OCI-LY3 (cell line): Measurements from ENCODE around the gene CCDC157.

Source experiments
- H2AFZ ChIP-seq: fragments of 200-600, 300-600 bp; shearing (Covaris generic); 2 replicates; pipeline ENCODE4 v1.6.0; 2014; ENCODE audit warnings: antibody characterized with exemption, low read depth, low read length
- H3K27ac ChIP-seq: fragments of 200-600, 300-600 bp; sonication (generic); 2 replicates; pipeline ENCODE4 v1.5.1; 2014; ENCODE audit warnings: mild to moderate bottlenecking, low read length, moderate library complexity, mixed read lengths
- H3K27me3 ChIP-seq: fragments of 200-600, 300-600 bp; sonication (generic); 2 replicates; pipeline ENCODE4 v1.6.1; 2014; ENCODE audit warnings: low read depth, low read length, mixed read lengths
- H3K36me3 ChIP-seq: fragments of 200-600, 300-600 bp; sonication (generic); replicated peaks from 2 replicates; pipeline ENCODE3; 2014; ENCODE audit warnings: low read depth, low read length, mixed read lengths
- H3K4me1 ChIP-seq: fragments of 300-600, 200-600 bp; sonication (generic); 2 replicates; pipeline ENCODE4 v1.6.1; 2014; ENCODE audit warnings: low read length, mixed read lengths
- H3K4me2 ChIP-seq: fragments of 200-600, 300-600 bp; sonication (generic); 2 replicates; pipeline ENCODE4 v1.6.1; 2014; ENCODE audit warnings: low read length, mixed read lengths
- H3K4me3 ChIP-seq: fragments of 300-600, 200-600 bp; sonication (generic); 2 replicates; pipeline ENCODE4 v1.5.1; 2014; ENCODE audit warnings: antibody characterized with exemption, mild to moderate bottlenecking, low read length, moderate library complexity
- H3K79me2 ChIP-seq: fragments of 300-600, 200-600 bp; shearing (Covaris generic); 2 replicates; pipeline ENCODE4 v1.6.1; 2014; ENCODE audit warnings: mild to moderate bottlenecking, low read length, mixed read lengths
- H3K9ac ChIP-seq: fragments of 300-600, 200-600 bp; shearing (Covaris generic); 2 replicates; pipeline ENCODE4 v1.6.0; 2014; ENCODE audit warnings: mild to moderate bottlenecking, low read length, moderate library complexity
- H3K9me3 ChIP-seq: fragments of 200-600, 300-600 bp; shearing (Covaris generic); 2 replicates; pipeline ENCODE4 v1.6.1; 2014; ENCODE audit warnings: low read length, mixed read lengths; ENCODE audit not compliant: insufficient read depth
- H4K20me1 ChIP-seq: fragments of 200-600, 300-600 bp; sonication (generic); 2 replicates; pipeline ENCODE4 v1.6.1; 2016; ENCODE audit warnings: low read length, mixed read lengths; ENCODE audit not compliant: insufficient read depth
- EZH2phosphoT487 ChIP-seq: fragments of 200-600 bp; shearing (Covaris generic); IDR thresholded peaks from 2 replicates; pipeline ENCODE4 v1.6.1; 2018; ENCODE audit warnings: antibody characterized with exemption, mixed run types, low read depth
- TF ChIP-seq, protein P1 (sequence below): fragments of 200-600, 300-600 bp; sonication (generic); IDR thresholded peaks from 2 replicates; pipeline ENCODE4 v1.5.1; 2014; ENCODE audit warnings: antibody characterized with exemption, low read length, low read depth

The CCDC157 gene

DNA sequence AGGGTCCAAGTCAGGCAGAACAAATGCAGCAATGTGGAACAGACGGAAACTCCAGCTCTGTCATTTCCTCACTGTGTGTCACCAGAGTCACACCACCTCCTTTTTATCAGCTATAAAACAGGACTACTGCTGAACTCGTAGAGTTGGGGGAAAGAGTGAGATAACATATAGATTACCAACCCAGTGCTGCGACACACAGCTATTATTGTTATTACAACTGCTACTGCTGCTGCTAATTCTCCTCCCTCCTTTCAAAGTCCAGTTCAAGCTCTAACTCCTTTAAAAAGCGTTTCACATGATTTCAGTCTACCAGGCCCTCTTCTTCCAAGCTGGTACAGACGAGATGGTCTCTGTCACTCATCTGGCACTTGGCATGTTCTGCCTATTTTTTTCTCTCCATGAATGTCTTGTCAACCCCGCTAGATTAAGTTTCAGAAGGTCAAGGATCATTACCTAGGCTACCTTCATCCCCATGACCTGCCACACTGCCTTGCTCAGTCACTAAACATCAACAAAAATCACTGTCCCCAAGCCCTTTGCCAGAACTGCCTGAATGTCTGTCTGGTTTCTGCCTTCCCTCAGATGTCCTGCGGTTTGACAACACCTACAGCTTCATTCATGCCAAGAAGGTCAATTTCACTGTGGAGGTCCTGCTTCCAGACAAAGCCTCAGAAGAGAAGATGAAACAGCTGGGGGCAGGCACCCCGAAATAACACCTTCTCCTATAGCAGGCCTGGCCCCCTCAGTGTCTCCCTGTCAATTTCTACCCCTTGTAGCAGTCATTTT, 65.1 kb downstream of the CCDC157 start:
- Histone ChIP-seq H3K27me3 (no peaks in the 10 kb centered on the region), H2AFZ (no peak overlapping the region), H3K9ac (peak overlapping the region; percentile 94; the same call in 1 of the 2 replicates), H3K4me3 (peak overlapping the region; percentile 87), H3K36me3 (peaks cover 45% of the 10 kb centered on the region), H3K9me3 (no peaks in the 10 kb centered on the region), H4K20me1 (0 out of 2 replicates have a peak, but pooled peaks cover 3% of the 10 kb centered on the region), H3K4me1 (peaks cover 24% of the 10 kb centered on the region), H3K79me2 (peaks cover 40% of the 10 kb centered on the region), H3K4me2 (peak overlapping the region; percentile 97), H3K27ac (no peak overlapping the region)
- TF ChIP-seq, protein P1, sequence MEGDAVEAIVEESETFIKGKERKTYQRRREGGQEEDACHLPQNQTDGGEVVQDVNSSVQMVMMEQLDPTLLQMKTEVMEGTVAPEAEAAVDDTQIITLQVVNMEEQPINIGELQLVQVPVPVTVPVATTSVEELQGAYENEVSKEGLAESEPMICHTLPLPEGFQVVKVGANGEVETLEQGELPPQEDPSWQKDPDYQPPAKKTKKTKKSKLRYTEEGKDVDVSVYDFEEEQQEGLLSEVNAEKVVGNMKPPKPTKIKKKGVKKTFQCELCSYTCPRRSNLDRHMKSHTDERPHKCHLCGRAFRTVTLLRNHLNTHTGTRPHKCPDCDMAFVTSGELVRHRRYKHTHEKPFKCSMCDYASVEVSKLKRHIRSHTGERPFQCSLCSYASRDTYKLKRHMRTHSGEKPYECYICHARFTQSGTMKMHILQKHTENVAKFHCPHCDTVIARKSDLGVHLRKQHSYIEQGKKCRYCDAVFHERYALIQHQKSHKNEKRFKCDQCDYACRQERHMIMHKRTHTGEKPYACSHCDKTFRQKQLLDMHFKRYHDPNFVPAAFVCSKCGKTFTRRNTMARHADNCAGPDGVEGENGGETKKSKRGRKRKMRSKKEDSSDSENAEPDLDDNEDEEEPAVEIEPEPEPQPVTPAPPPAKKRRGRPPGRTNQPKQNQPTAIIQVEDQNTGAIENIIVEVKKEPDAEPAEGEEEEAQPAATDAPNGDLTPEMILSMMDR = no peak
- TF ChIP-seq EZH2phosphoT487 = no peak

DNA sequence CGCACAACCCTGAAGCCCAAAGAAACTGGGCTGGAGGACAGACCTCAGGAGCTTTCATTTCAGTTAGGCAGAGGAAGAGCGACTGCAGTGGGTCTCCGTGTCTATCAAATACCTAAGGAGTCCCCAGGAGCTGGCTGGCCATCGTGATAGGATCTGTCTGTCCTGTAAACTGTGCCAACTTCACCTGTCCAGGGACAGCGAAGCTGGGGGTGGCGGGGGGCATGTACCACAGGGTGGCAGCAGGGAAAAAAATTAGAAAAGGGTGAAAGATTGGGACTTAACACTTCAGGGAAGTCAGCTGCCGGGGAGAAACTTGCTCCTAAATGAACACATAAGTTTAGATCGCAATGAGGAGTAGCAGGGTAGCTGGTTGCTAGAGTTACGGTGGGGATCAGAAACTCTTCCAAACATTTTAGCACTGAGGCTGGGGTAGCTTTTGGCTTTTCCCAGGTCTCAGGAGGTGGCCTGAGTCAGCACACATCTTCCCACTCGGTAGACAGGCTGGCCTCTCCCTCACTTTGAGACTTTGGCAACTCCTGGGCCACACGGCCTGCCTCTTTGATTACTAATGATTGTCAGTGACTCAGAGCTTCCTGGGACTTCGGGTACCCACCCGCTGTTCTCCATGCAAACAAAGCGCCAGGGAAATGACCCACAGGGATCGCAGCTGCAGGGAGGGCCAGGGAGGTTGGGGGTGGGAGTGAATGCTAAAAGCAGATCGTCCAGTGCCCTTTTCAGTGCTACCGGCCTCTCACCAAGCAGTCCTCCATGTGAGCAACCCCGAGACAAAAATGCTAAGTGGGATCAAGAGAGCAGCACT, 65.9 kb downstream of the CCDC157 start:
- Histone ChIP-seq H3K27ac (peak overlapping the region; percentile 64), H2AFZ (peak overlapping the region; percentile 28; the same call in 1 of the 2 replicates)

DNA sequence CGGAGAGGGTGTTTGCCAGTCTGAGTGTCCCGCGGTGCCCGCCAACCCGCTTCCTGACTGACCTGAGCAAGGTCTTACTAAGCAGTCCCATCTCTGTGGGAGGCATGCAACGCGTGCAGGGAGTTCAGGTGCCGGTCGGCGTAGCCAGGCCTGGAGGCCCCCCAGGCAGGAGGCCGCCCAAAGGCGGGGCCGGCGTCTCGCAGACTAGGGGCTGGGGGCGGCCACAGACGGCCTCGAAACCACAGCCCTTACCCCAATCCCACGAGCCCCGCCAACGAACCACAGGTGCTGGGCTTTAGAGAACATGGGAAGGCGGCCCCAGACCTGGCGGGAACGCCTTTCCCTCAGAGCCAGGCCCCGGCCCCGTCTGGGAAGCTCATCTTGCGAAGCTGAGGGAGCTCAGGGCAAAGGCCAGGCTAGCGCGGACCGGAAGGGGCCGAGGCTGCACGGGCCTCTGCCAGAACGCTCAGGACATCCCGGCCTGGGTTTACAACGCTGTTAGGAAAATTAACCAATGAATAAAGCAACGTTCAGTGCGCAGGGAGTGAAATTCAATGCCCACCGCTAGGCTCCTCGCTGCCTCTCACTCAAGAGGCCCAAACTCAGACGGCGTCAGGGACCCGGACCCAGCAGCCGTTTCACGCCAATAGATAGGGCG, 66.6 kb downstream of the CCDC157 start:
- TF ChIP-seq EZH2phosphoT487 = no peak
- TF ChIP-seq, protein P1 = no peak
- Histone ChIP-seq H3K9ac (peak overlapping the region; percentile 94), H3K9me3 (no peaks in the 10 kb centered on the region), H2AFZ (peak overlapping the region; percentile 28; the same call in 1 of the 2 replicates), H3K4me1 (peaks cover 25% of the 10 kb centered on the region), H3K79me2 (peaks cover 44% of the 10 kb centered on the region), H3K4me2 (peak overlapping the region; percentile 97), H3K27me3 (no peaks in the 10 kb centered on the region), H3K4me3 (peak overlapping the region; percentile 87), H4K20me1 (0 out of 2 replicates have a peak, but pooled peaks cover 7% of the 10 kb centered on the region), H3K36me3 (peaks cover 48% of the 10 kb centered on the region), H3K27ac (peak overlapping the region; percentile 64)

More for the DNA sequence above, 65.9 kb downstream of the CCDC157 start:
- Histone ChIP-seq H3K9me3 (no peaks in the 10 kb centered on the region), H3K27me3 (no peaks in the 10 kb centered on the region), H3K4me1 (peaks cover 25% of the 10 kb centered on the region), H4K20me1 (0 out of 2 replicates have a peak, but pooled peaks cover 7% of the 10 kb centered on the region), H3K4me2 (peak overlapping the region; percentile 97), H3K36me3 (peaks cover 50% of the 10 kb centered on the region), H3K79me2 (peaks cover 44% of the 10 kb centered on the region), H3K9ac (peak overlapping the region; percentile 94), H3K4me3 (peak overlapping the region; percentile 87)
- TF ChIP-seq, protein P1 = no peak
- no peak for TF ChIP-seq EZH2phosphoT487
